IMR-90 (cell line): ENCODE results near the gene CFAP97D2. TPM values are rescaled to one million over a fixed set of nuclear protein-coding genes. Genes with fewer than 3 reads are reported as not detected.
A peak's percentile ranks its signal among the peaks of the same experiment; 100 is the strongest.

Experiments
- ATAC-seq: fragments of 200-7000 bp; cut with Tn5 transposase; 2 replicates; pipeline ENCODE4 v1.9.1; 2020; ENCODE audit warnings: low read depth, mild to moderate bottlenecking, moderate library complexity
- BruUV-seq: library from RNA; stranded (reverse); fragments of 400-500 nt; replicated peaks from 2 replicates; lab custom pipeline; 2021; lab: Mats Ljungman, UMichigan
- CTCF ChIA-PET: fragments of 300-600 bp; formaldehyde crosslinking; extraction: SDS; loops from one replicate; lab custom pipeline; 2021; ENCODE audit warnings: antibody characterized with exemption; lab: Yijun Ruan, JAX
- POLR2A ChIA-PET: fragments of 300-600 bp; sonication (Branson Sonifier 250); formaldehyde crosslinking; loops from one replicate; lab custom pipeline; 2022; ENCODE audit warnings: antibody characterized with exemption; ENCODE audit not compliant: unreplicated experiment; lab: Charles Lee
- DNase-seq: peaks from one replicate; pipeline ENCODE4 v3.0.0; 2013
- H2AFZ ChIP-seq: replicated peaks from 2 replicates; pipeline ENCODE3; 2013; ENCODE audit warnings: low read length, mild to moderate bottlenecking; ENCODE audit not compliant: poor library complexity
- H2AK5ac ChIP-seq: 2 replicates; pipeline ENCODE4 v1.6.1; 2013; ENCODE audit warnings: low read depth, low read length, inconsistent platforms
- H2AK9ac ChIP-seq: replicated peaks from 2 replicates; pipeline ENCODE3; 2013; ENCODE audit warnings: mild to moderate bottlenecking, low read depth, low read length, moderate library complexity; ENCODE audit not compliant: poor library complexity
- H2BK120ac ChIP-seq: 2 replicates; pipeline ENCODE4 v1.6.1; 2013; ENCODE audit warnings: low read depth, low read length, inconsistent platforms
- H2BK15ac ChIP-seq: 3 replicates; pipeline ENCODE4 v1.6.1; 2013; ENCODE audit warnings: low read depth, low read length, inconsistent platforms
- H2BK20ac ChIP-seq: 2 replicates; pipeline ENCODE4 v1.6.1; 2013; ENCODE audit warnings: low read depth, mild to moderate bottlenecking, inconsistent platforms, low read length, moderate library complexity
- H2BK5ac ChIP-seq: 2 replicates; pipeline ENCODE4 v1.6.1; 2013; ENCODE audit warnings: mild to moderate bottlenecking, low read depth, low read length, inconsistent platforms; ENCODE audit not compliant: poor library complexity, severe bottlenecking
- H3K14ac ChIP-seq: replicated peaks from 2 replicates; pipeline ENCODE4 v1.6.1; 2013; ENCODE audit warnings: low read depth, low read length, inconsistent platforms
- H3K18ac ChIP-seq: 2 replicates; pipeline ENCODE4 v1.6.1; 2013; ENCODE audit warnings: low read depth, low read length, control low read depth
- H3K23ac ChIP-seq: 2 replicates; pipeline ENCODE4 v1.6.1; 2013; ENCODE audit warnings: low read depth, low read length, inconsistent platforms
- H3K27ac ChIP-seq: 2 replicates; pipeline ENCODE4 v1.5.1; 2013; ENCODE audit warnings: mild to moderate bottlenecking, control low read depth, low read length; ENCODE audit not compliant: insufficient read depth
- H3K27me3 ChIP-seq: 2 replicates; pipeline ENCODE4 v1.6.1; 2013; ENCODE audit warnings: low read length; ENCODE audit not compliant: control insufficient read depth, insufficient read depth
- H3K36me3 ChIP-seq: 2 replicates; pipeline ENCODE4 v1.6.1; 2013; ENCODE audit warnings: low read length, mixed read lengths; ENCODE audit not compliant: control insufficient read depth, insufficient read depth
- H3K4ac ChIP-seq: 2 replicates; pipeline ENCODE4 v1.6.1; 2013; ENCODE audit warnings: low read depth, low read length, inconsistent platforms
- H3K4me1 ChIP-seq: 2 replicates; pipeline ENCODE4 v1.6.1; 2013; ENCODE audit warnings: low read length, mixed read lengths; ENCODE audit not compliant: control insufficient read depth, insufficient read depth
- H3K4me2 ChIP-seq: 2 replicates; pipeline ENCODE4 v1.6.1; 2013; ENCODE audit warnings: low read depth, mild to moderate bottlenecking, control low read depth, low read length, moderate library complexity
- H3K4me3 ChIP-seq: 2 replicates; pipeline ENCODE4 v1.5.1; 2013; ENCODE audit warnings: low read depth, mild to moderate bottlenecking, control low read depth, low read length, moderate library complexity; ENCODE audit not compliant: insufficient read depth
- H3K56ac ChIP-seq: 2 replicates; pipeline ENCODE4 v1.6.1; 2013; ENCODE audit warnings: low read length, inconsistent platforms; ENCODE audit not compliant: insufficient read depth; ENCODE audit errors: extremely low read depth
- H3K79me1 ChIP-seq, 2 experiments: 2 replicates each; pipeline ENCODE4 v1.6.1; 2013; ENCODE audit warnings: low read length in 2 of 2, inconsistent platforms in 1 of 2, low read depth in 1 of 2
- H3K9ac ChIP-seq: 2 replicates; pipeline ENCODE4 v1.6.1; 2013; ENCODE audit warnings: low read depth, low read length, control low read depth
- H3K9me1 ChIP-seq: 2 replicates; pipeline ENCODE4 v1.6.1; 2013; ENCODE audit warnings: low read length, inconsistent platforms; ENCODE audit not compliant: insufficient read depth
- H3K9me3 ChIP-seq: 2 replicates; pipeline ENCODE4 v1.6.1; 2013; ENCODE audit warnings: low read length; ENCODE audit not compliant: control insufficient read depth, insufficient read depth
- H4K20me1 ChIP-seq: 2 replicates; pipeline ENCODE4 v1.6.1; 2013; ENCODE audit warnings: low read length, inconsistent platforms; ENCODE audit not compliant: insufficient read depth
- H4K5ac ChIP-seq: 2 replicates; pipeline ENCODE4 v1.6.1; 2013; ENCODE audit warnings: mild to moderate bottlenecking, low read depth, low read length, control low read depth
- H4K8ac ChIP-seq, 2 experiments: 2 replicates each; pipeline ENCODE4 v1.6.1; 2013; ENCODE audit warnings: low read depth in 2 of 2, low read length in 2 of 2, control low read depth in 1 of 2, inconsistent platforms in 1 of 2
- H4K91ac ChIP-seq: 2 replicates; pipeline ENCODE4 v1.6.1; 2013; ENCODE audit warnings: low read depth, low read length, inconsistent platforms; ENCODE audit not compliant: insufficient read depth
- MAFK ChIP-seq: IDR thresholded peaks from 2 replicates; pipeline ENCODE4 v1.6.1; 2012; ENCODE audit warnings: low read depth, low read length, improper control_type of control experiment
- RAD21 ChIP-seq: IDR thresholded peaks from 2 replicates; pipeline ENCODE4 v1.6.1; 2012; ENCODE audit warnings: low read length, improper control_type of control experiment
- RCOR1 ChIP-seq: IDR thresholded peaks from 2 replicates; pipeline ENCODE4 v1.6.1; 2012; ENCODE audit warnings: mild to moderate bottlenecking, low read length, improper control_type of control experiment; ENCODE audit not compliant: insufficient replicate concordance
- WGBS, 2 experiments: methylation state at CpG; one replicate each; pipeline versions ENCODE4 v1.1.5 to v1.1.7; 2013; ENCODE audit warnings: missing lambda C conversion rate in 2 of 2; ENCODE audit not compliant: insufficient read length in 1 of 2; ENCODE audit errors: extremely low coverage in 2 of 2; 5-methylcytosine and 5-hydroxymethylcytosine counted together
- dilution Hi-C: fragments of 300-500 bp; cut with HindIII; formaldehyde crosslinking; loops from one replicate; pipeline ENCODE4 v1.14.3; 2018; ENCODE audit warnings: low sequenced_read_pairs; ENCODE audit not compliant: unreplicated experiment
- in situ Hi-C: fragments of 300-500 bp; cut with MboI; formaldehyde crosslinking; loops from 3 replicates; pipeline ENCODE4 v1.14.3; 2019; ENCODE audit warnings: low sequenced_read_pairs, inconsistent platforms, mixed read lengths
- intact Hi-C: fragments of 100-400 bp; cut with micrococcal nuclease; formaldehyde crosslinking; loops from 2 replicates; pipeline ENCODE4 v1.10.0; 2022
- polyA plus RNA-seq, 3 experiments: library from polyadenylated mRNA; depleted of rRNA; stranded (reverse); fragments of >200 nt; gene quantifications; 2 replicates each; pipeline ENCODE4 v1.2.3, GENCODE V29; 2012; ENCODE audit warnings: low replicate concordance in 1 of 3
- total RNA-seq: library from RNA; depleted of rRNA; stranded (reverse); fragments of >200 nt; gene quantifications from 2 replicates; pipeline ENCODE4 v1.2.3, GENCODE V29; 2012

CFAP97D2 gene
- total and polyA plus RNA-seq, 2 of the 4 experiments (the other 2 are of a cell fraction) = not detected

- DNase-seq (no peak), ATAC-seq (no peak)
- Histone ChIP-seq H4K91ac (no peak overlapping the region), H3K9me1 (peaks cover 7% of the 10 kb centered on the region), H3K4ac (no peak overlapping the region), H4K20me1 (peaks cover 4% of the 10 kb centered on the region; the same call in 1 of the 2 replicates), H3K23ac (no peak overlapping the region), H3K56ac (no peak overlapping the region), H2BK20ac (no peak overlapping the region), H3K79me1 (peaks cover 2 to 7% of the 10 kb centered on the region in 2 experiments; a peak in 3 of 4 replicates), H3K4me2 (no peak overlapping the region), H2BK120ac (no peak overlapping the region), H2AFZ (no peak overlapping the region), H3K14ac (no peak overlapping the region), H3K9ac (no peak overlapping the region), H3K36me3 (no peaks in the 10 kb centered on the region), H4K5ac (no peak overlapping the region), H2AK9ac (peak overlapping the region; percentile 13), H2AK5ac (no peak overlapping the region; the same call in 1 of the 2 replicates), H2BK5ac (no peak overlapping the region), H3K27ac (no peak overlapping the region), H3K9me3 (no peaks in the 10 kb centered on the region), H2BK15ac (no peak overlapping the region), H3K4me1 (no peaks in the 10 kb centered on the region), H3K27me3 (no peaks in the 10 kb centered on the region), H3K4me3 (no peak overlapping the region), H3K18ac (no peak overlapping the region), H4K8ac (no peak overlapping the region)
- TF ChIP-seq RAD21 (no peak), RCOR1 (no peak), MAFK (no peak)
- in situ Hi-C loops (no loop called here), dilution Hi-C loops (no loop called here), intact Hi-C loops (no loop called here)
- WGBS, 2 experiments = 100% methylated on average over 1 of the region's 7 CpGs; no CpG with 5 or more reads in 1 of the 2 experiments
- ChIA-PET CTCF (no interaction called here), POLR2A (no interaction called here)
- no TSS peak for BruUV-seq
These were observed 42.5 kb upstream of the CFAP97D2 start for GRCh38 chr13:114136576-114136975.
